HG02885 (cell line): ENCODE data around the gene KANSL1.
"Not testable (repeated sequence)": the region's sequence is repeated elsewhere in the genome, so short reads cannot be mapped to it uniquely, and the experiment has no call there.

ENCODE experiments used
- ATAC-seq: cut with Tn5 transposase; IDR thresholded peaks from one replicate; pipeline ENCODE4 v1.9.1; 2021; ENCODE audit warnings: mild to moderate bottlenecking; ENCODE audit not compliant: unreplicated experiment, poor library complexity

The KANSL1 gene

DNA sequence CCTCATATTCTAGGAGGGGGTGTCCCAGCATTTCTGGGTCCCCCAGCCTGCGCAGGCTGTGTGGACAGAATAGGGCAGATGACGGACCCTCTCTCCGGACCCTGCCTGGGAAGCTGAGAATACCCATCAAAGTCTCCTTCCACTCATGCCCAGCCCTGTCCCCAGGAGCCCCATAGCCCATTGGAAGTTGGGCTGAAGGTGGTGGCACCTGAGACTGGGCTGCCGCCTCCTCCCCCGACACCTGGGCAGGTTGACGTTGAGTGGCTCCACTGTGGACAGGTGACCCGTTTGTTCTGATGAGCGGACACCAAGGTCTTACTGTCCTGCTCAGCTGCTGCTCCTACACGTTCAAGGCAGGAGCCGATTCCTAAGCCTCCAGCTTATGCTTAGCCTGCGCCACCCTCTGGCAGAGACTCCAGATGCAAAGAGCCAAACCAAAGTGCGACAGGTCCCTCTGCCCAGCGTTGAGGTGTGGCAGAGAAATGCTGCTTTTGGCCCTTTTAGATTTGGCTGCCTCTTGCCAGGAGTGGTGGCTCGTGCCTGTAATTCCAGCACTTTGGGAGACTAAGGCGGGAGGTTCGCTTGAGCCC lies 182.5 kb downstream of the KANSL1 start:
- no peak for ATAC-seq

DNA sequence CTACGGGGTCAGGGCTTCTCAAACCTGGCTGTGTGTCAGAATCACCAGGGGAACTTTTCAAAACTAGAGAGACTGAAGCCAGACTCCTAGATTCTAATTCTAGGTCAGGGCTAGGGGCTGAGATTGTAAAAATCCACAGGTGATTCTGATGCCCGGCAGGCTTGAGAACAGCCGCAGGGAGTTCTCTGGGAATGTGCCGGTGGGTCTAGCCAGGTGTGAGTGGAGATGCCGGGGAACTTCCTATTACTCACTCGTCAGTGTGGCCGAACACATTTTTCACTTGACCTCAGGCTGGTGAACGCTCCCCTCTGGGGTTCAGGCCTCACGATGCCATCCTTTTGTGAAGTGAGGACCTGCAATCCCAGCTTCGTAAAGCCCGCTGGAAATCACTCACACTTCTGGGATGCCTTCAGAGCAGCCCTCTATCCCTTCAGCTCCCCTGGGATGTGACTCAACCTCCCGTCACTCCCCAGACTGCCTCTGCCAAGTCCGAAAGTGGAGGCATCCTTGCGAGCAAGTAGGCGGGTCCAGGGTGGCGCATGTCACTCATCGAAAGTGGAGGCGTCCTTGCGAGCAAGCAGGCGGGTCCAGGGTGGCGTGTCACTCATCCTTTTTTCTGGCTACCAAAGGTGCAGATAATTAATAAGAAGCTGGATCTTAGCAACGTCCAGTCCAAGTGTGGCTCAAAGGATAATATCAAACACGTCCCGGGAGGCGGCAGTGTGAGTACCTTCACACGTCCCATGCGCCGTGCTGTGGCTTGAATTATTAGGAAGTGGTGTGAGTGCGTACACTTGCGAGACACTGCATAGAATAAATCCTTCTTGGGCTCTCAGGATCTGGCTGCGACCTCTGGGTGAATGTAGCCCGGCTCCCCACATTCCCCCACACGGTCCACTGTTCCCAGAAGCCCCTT lies 183.3 kb downstream of the KANSL1 start:
- ATAC-seq: no peak

GRCh38 chr17:46008591-46008990 lies 184.6 kb downstream of the KANSL1 start:
- no peak for ATAC-seq

GRCh38 chr17:46007461-46007965 lies 185.7 kb downstream of the KANSL1 start:
- no peak for ATAC-seq

GRCh38 chr17:46006082-46006481 lies 187.1 kb downstream of the KANSL1 start:
- ATAC-seq: not testable (repeated sequence)

GRCh38 chr17:46003907-46004748 lies 189.1 kb downstream of the KANSL1 start:
- ATAC-seq: no peak

DNA sequence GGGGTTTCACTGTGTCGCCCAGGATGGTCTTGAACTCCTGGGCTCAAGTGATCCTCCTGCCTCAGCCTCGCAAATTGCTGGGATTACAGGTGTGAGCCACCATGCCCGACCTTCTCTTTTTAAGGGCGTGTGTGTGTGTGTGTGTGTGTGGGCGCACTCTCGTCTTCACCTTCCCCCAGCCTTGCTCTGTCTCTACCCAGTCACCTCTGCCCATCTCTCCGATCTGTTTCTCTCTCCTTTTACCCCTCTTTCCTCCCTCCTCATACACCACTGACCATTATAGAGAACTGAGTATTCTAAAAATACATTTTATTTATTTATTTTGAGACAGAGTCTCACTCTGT lies 190.3 kb downstream of the KANSL1 start:
- ATAC-seq: no peak

DNA sequence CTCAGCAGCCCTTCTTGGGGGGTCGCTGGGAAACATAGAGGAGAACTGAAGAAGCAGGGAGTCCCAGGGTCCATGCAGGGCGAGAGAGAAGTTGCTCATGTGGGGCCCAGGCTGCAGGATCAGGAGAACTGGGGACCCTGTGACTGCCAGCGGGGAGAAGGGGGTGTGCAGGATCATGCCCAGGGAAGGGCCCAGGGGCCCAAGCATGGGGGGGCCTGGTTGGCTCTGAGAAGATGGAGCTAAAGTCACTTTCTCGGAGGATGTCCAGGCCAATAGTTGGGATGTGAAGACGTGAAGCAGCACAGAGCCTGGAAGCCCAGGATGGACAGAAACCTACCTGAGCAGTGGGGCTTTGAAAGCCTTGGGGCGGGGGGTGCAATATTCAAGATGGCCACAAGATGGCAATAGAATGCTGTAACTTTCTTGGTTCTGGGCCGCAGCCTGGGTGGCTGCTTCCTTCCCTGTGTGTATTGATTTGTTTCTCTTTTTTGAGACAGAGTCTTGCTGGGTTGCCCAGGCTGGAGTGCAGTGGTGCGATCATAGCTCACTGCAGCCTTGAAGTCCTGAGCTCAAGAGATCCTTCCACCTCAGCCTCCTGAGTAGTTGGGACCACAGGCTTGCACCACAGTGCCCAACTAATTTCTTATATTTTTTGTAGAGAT lies 190.8 kb downstream of the KANSL1 start:
- no peak for ATAC-seq

GRCh38 chr17:46001390-46002310 lies 191.6 kb downstream of the KANSL1 start:
- ATAC-seq: no peak

- ATAC-seq: no peak
Observed at GRCh38 chr17:46000757-46001156, 192.5 kb downstream of the KANSL1 start.

DNA sequence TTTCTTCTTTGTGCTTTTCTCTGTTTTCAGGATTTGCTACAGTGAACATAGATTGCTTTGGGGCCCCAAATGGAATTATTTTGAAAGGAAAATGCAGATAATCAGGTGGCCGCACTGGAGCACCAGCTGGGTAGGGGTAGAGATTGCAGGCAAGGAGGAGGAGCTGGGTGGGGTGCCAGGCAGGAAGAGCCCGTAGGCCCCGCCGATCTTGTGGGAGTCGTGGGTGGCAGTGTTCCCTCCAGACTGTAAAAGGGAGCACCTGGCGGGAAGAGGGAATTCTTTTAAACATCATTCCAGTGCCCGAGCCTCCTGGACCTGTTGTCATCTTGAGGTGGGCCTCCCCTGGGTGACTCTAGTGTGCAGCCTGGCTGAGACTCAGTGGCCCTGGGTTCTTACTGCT lies 192.9 kb downstream of the KANSL1 start:
- ATAC-seq: no peak

- ATAC-seq: no peak
Observed at GRCh38 chr17:45999900-46000290, 193.3 kb downstream of the KANSL1 start.

DNA sequence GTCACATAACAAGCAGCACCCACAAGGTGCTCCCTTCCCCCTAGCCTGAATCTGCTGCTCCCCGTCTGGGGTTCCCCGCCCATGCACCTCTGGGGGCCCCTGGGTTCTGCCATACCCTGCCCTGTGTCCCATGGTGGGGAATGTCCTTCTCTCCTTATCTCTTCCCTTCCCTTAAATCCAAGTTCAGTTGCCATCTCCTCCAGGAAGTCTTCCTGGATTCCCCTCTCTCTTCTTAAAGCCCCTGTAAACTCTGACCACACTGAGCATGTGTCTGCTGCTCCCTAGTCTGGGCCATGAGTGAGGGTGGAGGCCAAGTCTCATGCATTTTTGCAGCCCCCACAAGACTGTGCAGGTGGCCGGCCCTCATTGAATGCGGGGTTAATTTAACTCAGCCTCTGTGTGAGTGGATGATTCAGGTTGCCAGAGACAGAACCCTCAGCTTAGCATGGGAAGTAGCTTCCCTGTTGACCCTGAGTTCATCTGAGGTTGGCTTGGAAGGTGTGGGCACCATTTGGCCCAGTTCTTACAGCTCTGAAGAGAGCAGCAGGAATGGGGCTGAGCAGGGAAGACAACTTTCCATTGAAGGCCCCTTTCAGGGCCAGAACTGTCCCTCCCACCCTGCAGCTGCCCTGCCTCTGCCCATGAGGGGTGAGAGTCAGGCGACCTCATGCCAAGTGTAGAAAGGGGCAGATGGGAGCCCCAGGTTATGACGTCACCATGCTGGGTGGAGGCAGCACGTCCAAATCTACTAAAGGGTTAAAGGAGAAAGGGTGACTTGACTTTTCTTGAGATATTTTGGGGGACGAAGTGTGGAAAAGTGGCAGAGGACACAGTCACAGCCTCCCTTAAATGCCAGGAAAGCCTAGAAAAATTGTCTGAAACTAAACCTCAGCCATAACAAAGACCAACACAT lies 194.0 kb downstream of the KANSL1 start, which contains the start of gene STH:
Gene STH (plus strand): TSS at position 264 of the 913 bp plus-strand sequence. CDS start 30 bp downstream, at position 294.
- ATAC-seq: no peak

- no peak for ATAC-seq
Observed at GRCh38 chr17:45997624-45998023, 195.6 kb downstream of the KANSL1 start.

DNA sequence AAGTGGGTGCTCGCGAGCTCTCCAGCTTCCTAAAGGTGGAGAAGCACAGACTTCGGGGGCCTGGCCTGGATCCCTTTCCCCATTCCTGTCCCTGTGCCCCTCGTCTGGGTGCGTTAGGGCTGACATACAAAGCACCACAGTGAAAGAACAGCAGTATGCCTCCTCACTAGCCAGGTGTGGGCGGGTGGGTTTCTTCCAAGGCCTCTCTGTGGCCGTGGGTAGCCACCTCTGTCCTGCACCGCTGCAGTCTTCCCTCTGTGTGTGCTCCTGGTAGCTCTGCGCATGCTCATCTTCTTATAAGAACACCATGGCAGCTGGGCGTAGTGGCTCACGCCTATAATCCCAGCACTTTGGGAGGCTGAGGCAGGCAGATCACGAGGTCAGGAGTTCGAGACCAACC lies 196.1 kb downstream of the KANSL1 start:
- ATAC-seq: no peak

DNA sequence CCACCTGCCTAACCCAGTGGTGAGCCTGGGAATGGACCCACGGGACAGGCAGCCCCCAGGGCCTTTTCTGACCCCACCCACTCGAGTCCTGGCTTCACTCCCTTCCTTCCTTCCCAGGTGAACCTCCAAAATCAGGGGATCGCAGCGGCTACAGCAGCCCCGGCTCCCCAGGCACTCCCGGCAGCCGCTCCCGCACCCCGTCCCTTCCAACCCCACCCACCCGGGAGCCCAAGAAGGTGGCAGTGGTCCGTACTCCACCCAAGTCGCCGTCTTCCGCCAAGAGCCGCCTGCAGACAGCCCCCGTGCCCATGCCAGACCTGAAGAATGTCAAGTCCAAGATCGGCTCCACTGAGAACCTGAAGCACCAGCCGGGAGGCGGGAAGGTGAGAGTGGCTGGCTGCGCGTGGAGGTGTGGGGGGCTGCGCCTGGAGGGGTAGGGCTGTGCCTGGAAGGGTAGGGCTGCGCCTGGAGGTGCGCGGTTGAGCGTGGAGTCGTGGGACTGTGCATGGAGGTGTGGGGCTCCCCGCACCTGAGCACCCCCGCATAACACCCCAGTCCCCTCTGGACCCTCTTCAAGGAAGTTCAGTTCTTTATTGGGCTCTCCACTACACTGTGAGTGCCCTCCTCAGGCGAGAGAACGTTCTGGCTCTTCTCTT lies 196.8 kb downstream of the KANSL1 start:
- no peak for ATAC-seq

- ATAC-seq: no peak
Observed at GRCh38 chr17:45995627-45996270, 197.5 kb downstream of the KANSL1 start.
